ENCODE data around the gene VWCE.

DNA sequence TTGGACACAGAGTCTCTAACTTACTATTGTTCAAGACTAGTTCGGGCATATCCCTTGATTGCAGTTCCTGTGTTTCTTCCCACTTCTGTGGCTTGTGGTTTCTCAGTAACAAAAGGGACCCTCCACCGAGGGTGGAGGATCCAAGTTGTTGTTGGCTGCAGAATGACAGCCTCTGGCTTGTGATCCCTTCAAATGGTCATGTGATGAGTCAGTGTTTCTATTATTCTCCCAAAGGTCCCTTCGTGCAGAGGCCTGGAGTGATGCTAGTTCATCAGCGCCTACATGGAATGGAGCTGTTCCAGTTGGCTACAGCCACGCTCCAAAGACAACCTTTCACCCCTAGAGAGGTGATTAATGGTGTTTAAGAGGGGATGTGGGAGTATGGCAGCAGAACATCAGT lies 2.6 kb upstream of the VWCE start:
- TF ChIP-seq ZNF274 (IDR thresholded peaks at IDR 0.05; ENCODE audit: low read depth, low read length) (no peak), YY1 (IDR thresholded peaks at IDR 0.05; ENCODE audit: extremely low read depth, insufficient replicate concordance, low read depth, low read length) (no peak), POLR2AphosphoS5 (IDR thresholded peaks at IDR 0.05; ENCODE audit: low read depth, low read length) (no peak)
- TF ChIP-seq, protein P1, sequence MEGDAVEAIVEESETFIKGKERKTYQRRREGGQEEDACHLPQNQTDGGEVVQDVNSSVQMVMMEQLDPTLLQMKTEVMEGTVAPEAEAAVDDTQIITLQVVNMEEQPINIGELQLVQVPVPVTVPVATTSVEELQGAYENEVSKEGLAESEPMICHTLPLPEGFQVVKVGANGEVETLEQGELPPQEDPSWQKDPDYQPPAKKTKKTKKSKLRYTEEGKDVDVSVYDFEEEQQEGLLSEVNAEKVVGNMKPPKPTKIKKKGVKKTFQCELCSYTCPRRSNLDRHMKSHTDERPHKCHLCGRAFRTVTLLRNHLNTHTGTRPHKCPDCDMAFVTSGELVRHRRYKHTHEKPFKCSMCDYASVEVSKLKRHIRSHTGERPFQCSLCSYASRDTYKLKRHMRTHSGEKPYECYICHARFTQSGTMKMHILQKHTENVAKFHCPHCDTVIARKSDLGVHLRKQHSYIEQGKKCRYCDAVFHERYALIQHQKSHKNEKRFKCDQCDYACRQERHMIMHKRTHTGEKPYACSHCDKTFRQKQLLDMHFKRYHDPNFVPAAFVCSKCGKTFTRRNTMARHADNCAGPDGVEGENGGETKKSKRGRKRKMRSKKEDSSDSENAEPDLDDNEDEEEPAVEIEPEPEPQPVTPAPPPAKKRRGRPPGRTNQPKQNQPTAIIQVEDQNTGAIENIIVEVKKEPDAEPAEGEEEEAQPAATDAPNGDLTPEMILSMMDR (IDR thresholded peaks at IDR 0.05 in 2 of 3, conservative IDR thresholded peaks at IDR 0.05 in 1 of 3; ENCODE audit: borderline replicate concordance in 1 of 3, insufficient read depth in 1 of 3, low read depth in 2 of 3, low read length in 2 of 3): no peak
